ENCODE data around the gene UNC5A.
"Not testable (repeated sequence)": the region's sequence is repeated elsewhere in the genome, so short reads cannot be mapped to it uniquely, and the experiment has no call there.

The UNC5A gene

GRCh38 chr5:176866707-176867310 lies 56.5 kb downstream of the UNC5A start:
- DNase-seq, result no peak

GRCh38 chr5:176868126-176868525 lies 57.8 kb downstream of the UNC5A start:
- no peak for DNase-seq

GRCh38 chr5:176868731-176869130 lies 58.4 kb downstream of the UNC5A start:
- no peak for DNase-seq

GRCh38 chr5:176869501-176870109 lies 59.2 kb downstream of the UNC5A start:
- DNase-seq, result no peak

GRCh38 chr5:176870110-176870591 lies 59.8 kb downstream of the UNC5A start:
- no peak for DNase-seq

- DNase-seq, result not testable (repeated sequence)
Measured at GRCh38 chr5:176870644-176871043, 60.3 kb downstream of the UNC5A start.

- not testable (repeated sequence) for DNase-seq
Measured at GRCh38 chr5:176872586-176872985, 62.2 kb downstream of the UNC5A start.

- not testable (repeated sequence) for DNase-seq
Measured at GRCh38 chr5:176873011-176873410, 62.7 kb downstream of the UNC5A start.

- no peak for DNase-seq
Measured at GRCh38 chr5:176873541-176874172, 63.3 kb downstream of the UNC5A start.

GRCh38 chr5:176874198-176874780 lies 63.9 kb downstream of the UNC5A start:
- no peak for DNase-seq

GRCh38 chr5:176875014-176875550 lies 64.7 kb downstream of the UNC5A start:
- peak; percentile 4 for DNase-seq

GRCh38 chr5:176875783-176876505 lies 65.6 kb downstream of the UNC5A start:
- DNase-seq, result no peak

GRCh38 chr5:176876506-176877431 lies 66.4 kb downstream of the UNC5A start:
- DNase-seq, result no peak

GRCh38 chr5:176877793-176878331 lies 67.5 kb downstream of the UNC5A start:
- DNase-seq, result no peak

GRCh38 chr5:176878463-176878862 lies 68.1 kb downstream of the UNC5A start:
- DNase-seq, result no peak

GRCh38 chr5:176878906-176879662 lies 68.7 kb downstream of the UNC5A start:
- no peak for DNase-seq

GRCh38 chr5:176879663-176880361 lies 69.5 kb downstream of the UNC5A start:
- no peak for DNase-seq

- DNase-seq, result no peak
Measured at GRCh38 chr5:176880366-176881020, 70.1 kb downstream of the UNC5A start.

GRCh38 chr5:176881021-176881749 lies 70.8 kb downstream of the UNC5A start:
- no peak for DNase-seq
